MCF 10A (cell line): ENCODE measurements around the gene NEK4. TPM values are rescaled to one million over a fixed set of nuclear protein-coding genes. Genes with fewer than 3 reads are reported as not detected.

Experiments used
- BruUV-seq: library from RNA; stranded (reverse); fragments of 400-500 nt; replicated peaks from 2 replicates; lab custom pipeline; 2021; lab: Mats Ljungman, UMichigan
- CTCF ChIA-PET: fragments of 300-600 bp; sonication (Branson Sonifier 250); formaldehyde crosslinking; extraction: SDS; loops from one replicate; lab custom pipeline; 2021; ENCODE audit warnings: antibody characterized with exemption, inconsistent platforms; lab: Yijun Ruan, JAX
- POLR2A ChIA-PET: fragments of 300-600, 350-650 bp; sonication (Branson Sonifier 250); formaldehyde crosslinking; extraction: SDS; loops from one replicate; lab custom pipeline; 2020; ENCODE audit warnings: antibody characterized with exemption, inconsistent platforms; lab: Yijun Ruan, JAX
- DNase-seq: peaks from one replicate; pipeline ENCODE4 v3.0.0-alpha.2; 2018; ENCODE audit not compliant: unreplicated experiment
- H3K27ac Mint-ChIP-seq: one replicate; pipeline ENCODE4 v1.8.0; 2022; ENCODE audit warnings: mild to moderate bottlenecking, low read depth, mixed read lengths; ENCODE audit not compliant: unreplicated experiment
- H3K27me3 Mint-ChIP-seq: one replicate; pipeline ENCODE4 v1.8.0; 2022; ENCODE audit warnings: mixed read lengths; ENCODE audit not compliant: insufficient read depth, unreplicated experiment
- H3K36me3 Mint-ChIP-seq: one replicate; pipeline ENCODE4 v1.8.0; 2022; ENCODE audit warnings: mild to moderate bottlenecking, moderate library complexity, mixed read lengths; ENCODE audit not compliant: insufficient read depth, unreplicated experiment
- H3K4me1 Mint-ChIP-seq: one replicate; pipeline ENCODE4 v1.8.0; 2022; ENCODE audit warnings: mixed read lengths; ENCODE audit not compliant: insufficient read depth, unreplicated experiment
- H3K4me3 Mint-ChIP-seq: one replicate; pipeline ENCODE4 v1.8.0; 2022; ENCODE audit warnings: mild to moderate bottlenecking, moderate library complexity, mixed read lengths; ENCODE audit not compliant: unreplicated experiment
- H3K9me3 Mint-ChIP-seq: one replicate; pipeline ENCODE4 v1.8.0; 2022; ENCODE audit warnings: mixed read lengths; ENCODE audit not compliant: unreplicated experiment
- CTCF ChIP-seq: fragments of 200-600 bp; IDR thresholded peaks from one replicate; pipeline ENCODE4 v1.8.0; 2022; ENCODE audit warnings: antibody characterized with exemption, mild to moderate bottlenecking; ENCODE audit not compliant: unreplicated experiment
- intact Hi-C: fragments of 100-400 bp; cut with micrococcal nuclease; formaldehyde crosslinking; loops from 2 replicates; pipeline ENCODE4 v1.14.1; 2022
- total RNA-seq: library from RNA; stranded (reverse); gene quantifications from 2 replicates; pipeline ENCODE4 v1.2.3, GENCODE V29; 2022

NEK4 gene
- total RNA-seq, 1 experiment from 2014 or later, result 24.6 TPM

GRCh38 chr3:52810923-52811322 is 40.2 kb upstream of the NEK4 start:
- DNase-seq, result no peak
- H3K4me1 Mint-ChIP-seq, result no peaks in the 10 kb centered on the region
- H3K9me3 Mint-ChIP-seq, result no peaks in the 10 kb centered on the region
- no peaks in the 10 kb centered on the region for H3K36me3 Mint-ChIP-seq
- intact Hi-C loops, result no loop called here
- peaks cover 12% of the 10 kb centered on the region for H3K27me3 Mint-ChIP-seq
- no peak overlapping the region for H3K4me3 Mint-ChIP-seq
- no peak for TF ChIP-seq CTCF
- no peak overlapping the region for H3K27ac Mint-ChIP-seq
- BruUV-seq, result no TSS peak
- ChIA-PET CTCF (interaction anchor here (0.8 to 1.8 kb wide), 3 partner anchors 11 to 90 kb away, joined by 3 to 5 read pairs (median 4); no protein-coding TSS in a partner anchor), POLR2A (no interaction called here)

- no peaks in the 10 kb centered on the region for H3K36me3 Mint-ChIP-seq
- no TSS peak for BruUV-seq
- no peak overlapping the region for H3K27ac Mint-ChIP-seq
- peaks cover 12% of the 10 kb centered on the region for H3K27me3 Mint-ChIP-seq
- no peak for DNase-seq
- CTCF ChIA-PET, result interaction anchor here (0.5 to 1.6 kb wide), 2 partner anchors 11 to 72 kb away, joined by 4 to 7 read pairs; no protein-coding TSS in a partner anchor
- H3K9me3 Mint-ChIP-seq, result no peaks in the 10 kb centered on the region
- TF ChIP-seq CTCF, result no peak
- H3K4me1 Mint-ChIP-seq, result no peaks in the 10 kb centered on the region
- POLR2A ChIA-PET, result no interaction called here
- H3K4me3 Mint-ChIP-seq, result no peak overlapping the region
- intact Hi-C loops, result no loop called here
Observed at GRCh38 chr3:52809662-52810377, 39.1 kb upstream of the NEK4 start.

GRCh38 chr3:52809149-52809548 is 38.4 kb upstream of the NEK4 start:
- Mint-ChIP-seq H3K9me3 (no peaks in the 10 kb centered on the region), H3K4me1 (no peaks in the 10 kb centered on the region), H3K27ac (no peak overlapping the region), H3K4me3 (no peak overlapping the region), H3K36me3 (no peaks in the 10 kb centered on the region), H3K27me3 (peaks cover 12% of the 10 kb centered on the region)
- ChIA-PET CTCF (interaction anchor here (0.5 to 1.6 kb wide), 3 partner anchors 10 to 72 kb away, joined by 3 to 7 read pairs (median 4); no protein-coding TSS in a partner anchor), POLR2A (no interaction called here)
- TF ChIP-seq CTCF, result no peak
- intact Hi-C loops, result no loop called here
- BruUV-seq, result no TSS peak
- DNase-seq, result no peak

- TF ChIP-seq CTCF, result no peak
- CTCF ChIA-PET, result interaction anchor here (0.8 kb wide), 1 partner anchor 26 kb away, joined by 3 read pairs; no protein-coding TSS in a partner anchor
Observed at GRCh38 chr3:52805270-52806039, 34.7 kb upstream of the NEK4 start.

More at GRCh38 chr3:52805270-52806039, 34.7 kb upstream of the NEK4 start:
- Mint-ChIP-seq H3K4me3 (no peak overlapping the region), H3K27me3 (peaks cover 12% of the 10 kb centered on the region), H3K27ac (no peak overlapping the region), H3K9me3 (no peaks in the 10 kb centered on the region), H3K4me1 (peaks cover 7% of the 10 kb centered on the region), H3K36me3 (no peaks in the 10 kb centered on the region)
- no peak for DNase-seq
- BruUV-seq, result no TSS peak
- intact Hi-C loops, result no loop called here
- POLR2A ChIA-PET, result no interaction called here
